Panc1 (cell line): ENCODE measurements around the gene RBM5.

ENCODE experiments used
- POLR2AphosphoS5 ChIP-seq: IDR thresholded peaks from 2 replicates; pipeline ENCODE4 v1.6.1; 2012; ENCODE audit warnings: mild to moderate bottlenecking, low read depth, low read length, moderate library complexity
- REST ChIP-seq, 2 experiments: IDR thresholded peaks; 2 replicates each; pipeline ENCODE4 v1.6.1; 2011 to 2012; ENCODE audit warnings: low read depth in 2 of 2, control low read depth in 1 of 2, low read length in 1 of 2, mild to moderate bottlenecking in 1 of 2, moderate library complexity in 1 of 2; ENCODE audit not compliant: insufficient read depth in 1 of 2
- TF ChIP-seq, protein P1 (sequence below): fragments of 450-650 bp; IDR thresholded peaks from 2 replicates; pipeline ENCODE4 v1.5.1; 2017; ENCODE audit warnings: mild to moderate bottlenecking

GRCh38 chr3:50167069-50167840 lies 78.5 kb downstream of the RBM5 start:
- no peak for TF ChIP-seq POLR2AphosphoS5
- TF ChIP-seq, protein P1, sequence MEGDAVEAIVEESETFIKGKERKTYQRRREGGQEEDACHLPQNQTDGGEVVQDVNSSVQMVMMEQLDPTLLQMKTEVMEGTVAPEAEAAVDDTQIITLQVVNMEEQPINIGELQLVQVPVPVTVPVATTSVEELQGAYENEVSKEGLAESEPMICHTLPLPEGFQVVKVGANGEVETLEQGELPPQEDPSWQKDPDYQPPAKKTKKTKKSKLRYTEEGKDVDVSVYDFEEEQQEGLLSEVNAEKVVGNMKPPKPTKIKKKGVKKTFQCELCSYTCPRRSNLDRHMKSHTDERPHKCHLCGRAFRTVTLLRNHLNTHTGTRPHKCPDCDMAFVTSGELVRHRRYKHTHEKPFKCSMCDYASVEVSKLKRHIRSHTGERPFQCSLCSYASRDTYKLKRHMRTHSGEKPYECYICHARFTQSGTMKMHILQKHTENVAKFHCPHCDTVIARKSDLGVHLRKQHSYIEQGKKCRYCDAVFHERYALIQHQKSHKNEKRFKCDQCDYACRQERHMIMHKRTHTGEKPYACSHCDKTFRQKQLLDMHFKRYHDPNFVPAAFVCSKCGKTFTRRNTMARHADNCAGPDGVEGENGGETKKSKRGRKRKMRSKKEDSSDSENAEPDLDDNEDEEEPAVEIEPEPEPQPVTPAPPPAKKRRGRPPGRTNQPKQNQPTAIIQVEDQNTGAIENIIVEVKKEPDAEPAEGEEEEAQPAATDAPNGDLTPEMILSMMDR: no peak
- TF ChIP-seq REST (IDR thresholded peaks at IDR 0.05; ENCODE audit: insufficient read depth in 1 of 2, low read depth in 2 of 2, low read length in 1 of 2): no peak
